Measurements from ENCODE around the gene CAPZA2. TPM values are rescaled to one million over a fixed set of nuclear protein-coding genes. Genes with fewer than 3 reads are reported as not detected.

CAPZA2 gene
- total RNA-seq, 1 experiment from 2014 or later, result 173 TPM

DNA sequence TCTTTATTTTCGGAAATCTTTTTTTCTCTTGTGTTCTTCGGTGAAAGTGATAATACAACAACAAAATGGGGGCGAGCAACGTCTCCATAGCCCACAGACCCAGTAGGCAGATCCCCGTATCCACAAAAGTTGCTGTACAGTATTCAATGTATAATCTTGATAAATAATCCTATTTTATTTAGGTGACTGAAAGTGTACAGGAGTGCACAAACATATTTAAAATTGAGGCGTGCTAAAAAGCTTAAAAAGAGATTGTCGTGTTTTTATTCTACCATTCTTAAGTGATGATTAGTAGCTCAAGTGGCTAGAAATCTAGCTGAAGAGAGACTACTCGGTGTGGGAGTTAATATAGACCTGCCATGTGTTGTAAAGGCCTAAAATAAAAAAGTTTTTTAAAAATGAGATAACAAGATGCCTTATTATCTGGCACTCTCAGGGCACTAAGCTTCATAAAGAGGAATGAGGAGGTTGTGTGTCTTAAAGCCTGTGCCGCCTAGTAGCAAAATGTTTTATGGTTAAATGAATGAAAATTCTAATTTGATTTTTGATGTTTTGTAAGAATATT is 1.6 kb downstream of the CAPZA2 start:
- TSS peak; percentile 57 for BruUV-seq (replicated peaks)

GRCh38 chr7:116871061-116871700 is 8.8 kb downstream of the CAPZA2 start:
- ChIA-PET CTCF (no interaction called here), POLR2A (interaction anchor here (0.7 kb wide), 1 partner anchor 39 kb away, joined by 3 read pairs; no protein-coding TSS in a partner anchor)
- no peak for DNase-seq (ENCODE audit: unreplicated experiment)
- Mint-ChIP-seq H3K27me3 (ENCODE audit: insufficient read depth, unreplicated experiment) (no peaks in the 10 kb centered on the region), H3K27ac (ENCODE audit: low read depth, unreplicated experiment) (peak overlapping the region; percentile 37), H3K4me3 (ENCODE audit: unreplicated experiment) (no peak overlapping the region), H3K9me3 (ENCODE audit: unreplicated experiment) (no peaks in the 10 kb centered on the region), H3K4me1 (ENCODE audit: insufficient read depth, unreplicated experiment) (peaks cover 42% of the 10 kb centered on the region), H3K36me3 (ENCODE audit: insufficient read depth, unreplicated experiment) (peaks cover 7% of the 10 kb centered on the region)
- intact Hi-C loops (cut with micrococcal nuclease), result no loop called here
- TF ChIP-seq CTCF (IDR thresholded peaks at IDR 0.05; ENCODE audit: unreplicated experiment), result no peak
- BruUV-seq (replicated peaks), result no TSS peak

More for the DNA sequence above, 1.6 kb downstream of the CAPZA2 start:
- TF ChIP-seq CTCF (IDR thresholded peaks at IDR 0.05; ENCODE audit: unreplicated experiment), result no peak
- no peak for DNase-seq (ENCODE audit: unreplicated experiment)
- intact Hi-C loops (cut with micrococcal nuclease), result no loop called here
- CTCF ChIA-PET, result interaction anchor here (1.2 kb wide), 1 partner anchor 148 kb away, joined by 3 read pairs; no protein-coding TSS in a partner anchor
- Mint-ChIP-seq H3K36me3 (ENCODE audit: insufficient read depth, unreplicated experiment) (no peaks in the 10 kb centered on the region), H3K27ac (ENCODE audit: low read depth, unreplicated experiment) (peak overlapping the region; percentile 99), H3K4me1 (ENCODE audit: insufficient read depth, unreplicated experiment) (peaks cover 25% of the 10 kb centered on the region), H3K27me3 (ENCODE audit: insufficient read depth, unreplicated experiment) (no peaks in the 10 kb centered on the region), H3K4me3 (ENCODE audit: unreplicated experiment) (peak overlapping the region; percentile 100), H3K9me3 (ENCODE audit: unreplicated experiment) (no peaks in the 10 kb centered on the region)
- POLR2A ChIA-PET, result interaction anchor here (1.1 to 1.8 kb wide), 6 partner anchors 9 to 192 kb away, joined by 4 to 7 read pairs (median 6); partner anchors contain the start of gene MET

DNA sequence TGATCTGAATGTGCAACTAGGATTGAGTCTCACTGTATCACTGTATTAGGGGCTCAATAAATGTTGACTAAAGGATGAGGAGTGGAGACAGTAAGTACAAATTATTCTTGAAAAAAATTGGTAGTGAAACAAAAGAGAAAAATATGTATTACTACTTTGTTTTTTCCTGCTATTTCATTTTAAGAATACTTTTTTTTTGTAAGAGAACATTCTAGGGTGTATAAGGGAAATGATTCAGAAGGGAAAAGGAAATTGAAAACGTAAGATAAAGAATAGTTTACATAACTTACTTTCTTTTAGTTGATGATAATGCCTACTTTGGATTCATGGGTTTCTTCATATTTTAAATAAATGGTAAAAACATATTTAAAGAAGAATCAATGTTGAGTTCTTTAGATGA is 9.6 kb downstream of the CAPZA2 start:
- Mint-ChIP-seq H3K4me3 (ENCODE audit: unreplicated experiment) (no peak overlapping the region), H3K4me1 (ENCODE audit: insufficient read depth, unreplicated experiment) (peaks cover 39% of the 10 kb centered on the region), H3K9me3 (ENCODE audit: unreplicated experiment) (no peaks in the 10 kb centered on the region), H3K36me3 (ENCODE audit: insufficient read depth, unreplicated experiment) (peaks cover 7% of the 10 kb centered on the region), H3K27ac (ENCODE audit: low read depth, unreplicated experiment) (peak overlapping the region; percentile 37), H3K27me3 (ENCODE audit: insufficient read depth, unreplicated experiment) (no peaks in the 10 kb centered on the region)
- ChIA-PET CTCF (interaction anchor here (0.7 kb wide), 2 partner anchors 28 to 309 kb away, joined by 3 read pairs; no protein-coding TSS in a partner anchor), POLR2A (no interaction called here)
- no peak for TF ChIP-seq CTCF (IDR thresholded peaks at IDR 0.05; ENCODE audit: unreplicated experiment)
- intact Hi-C loops (cut with micrococcal nuclease), result no loop called here
- no peak for DNase-seq (ENCODE audit: unreplicated experiment)
- BruUV-seq (replicated peaks), result no TSS peak

- no peaks in the 10 kb centered on the region for H3K9me3 Mint-ChIP-seq (ENCODE audit: unreplicated experiment)
- no TSS peak for BruUV-seq (replicated peaks)
- no peak for DNase-seq (ENCODE audit: unreplicated experiment)
- H3K27ac Mint-ChIP-seq (ENCODE audit: low read depth, unreplicated experiment), result no peak overlapping the region
- ChIA-PET CTCF (interaction anchor here (0.6 to 0.7 kb wide), 3 partner anchors 57 to 604 kb away, joined by 3 to 4 read pairs (median 3); no protein-coding TSS in a partner anchor), POLR2A (interaction anchor here (0.6 to 1.8 kb wide), 4 partner anchors 9 to 240 kb away, joined by 3 to 6 read pairs (median 3); no protein-coding TSS in a partner anchor)
- H3K27me3 Mint-ChIP-seq (ENCODE audit: insufficient read depth, unreplicated experiment), result no peaks in the 10 kb centered on the region
- intact Hi-C loops (cut with micrococcal nuclease), result no loop called here
- TF ChIP-seq CTCF (IDR thresholded peaks at IDR 0.05; ENCODE audit: unreplicated experiment), result no peak
- H3K4me3 Mint-ChIP-seq (ENCODE audit: unreplicated experiment), result no peak overlapping the region
- H3K4me1 Mint-ChIP-seq (ENCODE audit: insufficient read depth, unreplicated experiment), result peaks cover 30% of the 10 kb centered on the region
- H3K36me3 Mint-ChIP-seq (ENCODE audit: insufficient read depth, unreplicated experiment), result peaks cover 7% of the 10 kb centered on the region
Observed at GRCh38 chr7:116873619-116874018, 11.2 kb downstream of the CAPZA2 start.
